ENCODE measurements around the gene TMC8.
"Not testable (repeated sequence)": the region's sequence is repeated elsewhere in the genome, so short reads cannot be mapped to it uniquely, and the experiment has no call there.

The TMC8 gene, protein sequence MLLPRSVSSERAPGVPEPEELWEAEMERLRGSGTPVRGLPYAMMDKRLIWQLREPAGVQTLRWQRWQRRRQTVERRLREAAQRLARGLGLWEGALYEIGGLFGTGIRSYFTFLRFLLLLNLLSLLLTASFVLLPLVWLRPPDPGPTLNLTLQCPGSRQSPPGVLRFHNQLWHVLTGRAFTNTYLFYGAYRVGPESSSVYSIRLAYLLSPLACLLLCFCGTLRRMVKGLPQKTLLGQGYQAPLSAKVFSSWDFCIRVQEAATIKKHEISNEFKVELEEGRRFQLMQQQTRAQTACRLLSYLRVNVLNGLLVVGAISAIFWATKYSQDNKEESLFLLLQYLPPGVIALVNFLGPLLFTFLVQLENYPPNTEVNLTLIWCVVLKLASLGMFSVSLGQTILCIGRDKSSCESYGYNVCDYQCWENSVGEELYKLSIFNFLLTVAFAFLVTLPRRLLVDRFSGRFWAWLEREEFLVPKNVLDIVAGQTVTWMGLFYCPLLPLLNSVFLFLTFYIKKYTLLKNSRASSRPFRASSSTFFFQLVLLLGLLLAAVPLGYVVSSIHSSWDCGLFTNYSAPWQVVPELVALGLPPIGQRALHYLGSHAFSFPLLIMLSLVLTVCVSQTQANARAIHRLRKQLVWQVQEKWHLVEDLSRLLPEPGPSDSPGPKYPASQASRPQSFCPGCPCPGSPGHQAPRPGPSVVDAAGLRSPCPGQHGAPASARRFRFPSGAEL

DNA sequence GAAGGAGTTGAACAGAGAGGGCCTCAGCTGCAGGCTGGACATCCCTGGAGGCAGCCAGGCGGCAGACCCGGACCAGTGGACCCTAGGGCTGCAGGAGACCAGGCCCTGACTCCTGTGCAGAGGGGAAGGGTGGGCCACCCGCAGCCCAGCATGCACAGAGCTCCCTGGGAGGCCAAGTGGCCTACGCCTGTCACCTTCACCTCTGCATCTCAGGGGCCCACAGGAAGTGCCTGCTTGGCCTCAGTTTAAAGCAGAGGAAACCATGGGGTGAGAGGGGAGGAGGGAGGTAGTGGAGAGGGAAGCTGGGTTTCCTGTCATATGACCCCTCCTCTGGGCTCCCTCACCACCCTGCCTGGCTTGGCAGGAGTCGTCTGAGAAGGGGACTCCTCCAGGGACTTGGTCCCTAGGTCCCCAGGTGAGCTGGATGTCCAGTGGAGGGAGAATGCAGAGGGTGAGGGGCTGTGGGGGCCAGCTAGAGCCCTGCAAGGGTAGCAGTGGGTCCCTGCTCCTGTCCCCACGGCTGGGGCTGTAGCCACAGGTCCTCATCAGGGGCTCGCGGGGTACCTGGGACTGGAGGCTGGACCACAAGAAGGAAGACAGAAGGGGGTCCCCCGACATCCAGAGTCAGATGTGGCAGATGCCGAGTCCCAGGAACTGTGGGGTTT, at the start of gene TMC8:
Gene TMC8, plus strand, starts transcription at position 335 of the 665 bp plus-strand sequence. CDS start 818 bp downstream, outside the sequence.
- DNase-seq (ENCODE audit: low read depth) = no peak
- H3K4me3 ChIP-seq (ENCODE audit: low read depth, low read length) = no peak within 1 kb of the TSS
- TF ChIP-seq, protein P1, sequence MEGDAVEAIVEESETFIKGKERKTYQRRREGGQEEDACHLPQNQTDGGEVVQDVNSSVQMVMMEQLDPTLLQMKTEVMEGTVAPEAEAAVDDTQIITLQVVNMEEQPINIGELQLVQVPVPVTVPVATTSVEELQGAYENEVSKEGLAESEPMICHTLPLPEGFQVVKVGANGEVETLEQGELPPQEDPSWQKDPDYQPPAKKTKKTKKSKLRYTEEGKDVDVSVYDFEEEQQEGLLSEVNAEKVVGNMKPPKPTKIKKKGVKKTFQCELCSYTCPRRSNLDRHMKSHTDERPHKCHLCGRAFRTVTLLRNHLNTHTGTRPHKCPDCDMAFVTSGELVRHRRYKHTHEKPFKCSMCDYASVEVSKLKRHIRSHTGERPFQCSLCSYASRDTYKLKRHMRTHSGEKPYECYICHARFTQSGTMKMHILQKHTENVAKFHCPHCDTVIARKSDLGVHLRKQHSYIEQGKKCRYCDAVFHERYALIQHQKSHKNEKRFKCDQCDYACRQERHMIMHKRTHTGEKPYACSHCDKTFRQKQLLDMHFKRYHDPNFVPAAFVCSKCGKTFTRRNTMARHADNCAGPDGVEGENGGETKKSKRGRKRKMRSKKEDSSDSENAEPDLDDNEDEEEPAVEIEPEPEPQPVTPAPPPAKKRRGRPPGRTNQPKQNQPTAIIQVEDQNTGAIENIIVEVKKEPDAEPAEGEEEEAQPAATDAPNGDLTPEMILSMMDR (IDR thresholded peaks at IDR 0.05; ENCODE audit: control insufficient read depth, extremely low read depth, insufficient read depth) = no peak

DNA sequence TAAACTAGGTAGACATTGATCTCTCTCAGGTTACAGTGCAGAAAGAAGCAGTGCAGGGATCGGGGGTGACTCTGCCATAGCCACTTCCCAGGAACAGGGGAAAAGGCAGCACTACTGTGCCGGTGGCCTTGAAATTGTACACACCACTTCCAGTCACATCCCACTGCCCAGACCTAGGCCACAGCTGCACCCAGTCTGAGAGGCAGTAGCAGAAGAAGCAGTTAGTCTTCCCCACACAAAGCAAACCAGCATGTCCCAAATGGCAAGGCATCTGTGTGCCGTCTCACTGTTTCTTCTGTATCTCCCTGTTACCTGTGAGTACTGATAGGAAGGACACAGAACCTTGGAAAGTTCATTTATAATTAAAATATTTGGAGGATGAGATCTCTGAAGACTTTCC, 49.0 kb upstream of the TMC8 start:
- no peak overlapping the region for H3K4me3 ChIP-seq (ENCODE audit: low read depth, low read length)
- TF ChIP-seq, protein P1 (IDR thresholded peaks at IDR 0.05; ENCODE audit: control insufficient read depth, extremely low read depth, insufficient read depth) = no peak
- DNase-seq (ENCODE audit: low read depth) = no peak

DNA sequence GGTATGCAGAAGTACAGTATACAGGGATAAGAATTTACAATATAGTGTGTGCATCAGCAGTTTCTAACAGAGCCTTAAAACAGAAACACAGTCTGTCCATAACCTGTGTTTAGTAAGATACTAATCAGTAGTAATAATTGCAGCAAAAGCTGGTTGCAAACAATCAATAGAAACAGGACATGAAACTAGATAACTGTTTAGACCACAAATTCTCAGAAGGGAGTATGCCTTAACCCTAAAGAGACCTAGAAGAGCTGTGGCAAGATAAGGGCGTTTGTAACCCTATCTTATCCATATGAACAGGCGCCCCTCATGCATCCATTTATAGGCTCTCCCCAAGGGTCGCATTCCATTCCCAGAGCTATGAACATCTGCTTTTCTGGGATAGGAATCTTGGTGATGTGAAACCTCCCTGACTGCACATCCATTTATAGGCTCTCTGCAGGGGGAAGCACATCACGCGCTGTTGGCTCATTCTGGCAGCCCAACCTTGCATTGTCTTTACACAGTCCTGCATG, 48.2 kb upstream of the TMC8 start:
- H3K4me3 ChIP-seq (ENCODE audit: low read depth, low read length); DNase-seq (ENCODE audit: low read depth): not testable (repeated sequence)

DNA sequence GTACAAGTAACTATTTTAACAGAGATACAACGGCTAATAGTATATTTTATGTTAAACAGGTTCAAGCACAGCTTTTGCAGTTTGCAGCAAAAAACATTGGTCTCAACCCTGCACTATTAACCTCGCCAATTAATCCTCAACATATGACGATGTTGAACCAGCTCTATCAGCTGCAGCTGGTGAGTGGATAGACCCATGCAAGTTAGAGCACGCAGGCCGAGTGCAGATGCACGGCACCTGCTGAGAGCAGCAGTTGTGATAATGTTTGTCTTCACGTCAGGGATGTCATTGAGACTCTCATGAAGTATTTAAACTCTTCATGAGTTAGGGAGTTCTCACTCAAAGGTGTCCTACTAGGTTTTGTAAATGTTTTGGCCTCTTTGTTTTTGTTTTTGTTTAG, 47.6 kb upstream of the TMC8 start:
- TF ChIP-seq, protein P1 (IDR thresholded peaks at IDR 0.05; ENCODE audit: control insufficient read depth, extremely low read depth, insufficient read depth) = no peak
- DNase-seq (ENCODE audit: low read depth) = no peak
- no peak overlapping the region for H3K4me3 ChIP-seq (ENCODE audit: low read depth, low read length)

DNA sequence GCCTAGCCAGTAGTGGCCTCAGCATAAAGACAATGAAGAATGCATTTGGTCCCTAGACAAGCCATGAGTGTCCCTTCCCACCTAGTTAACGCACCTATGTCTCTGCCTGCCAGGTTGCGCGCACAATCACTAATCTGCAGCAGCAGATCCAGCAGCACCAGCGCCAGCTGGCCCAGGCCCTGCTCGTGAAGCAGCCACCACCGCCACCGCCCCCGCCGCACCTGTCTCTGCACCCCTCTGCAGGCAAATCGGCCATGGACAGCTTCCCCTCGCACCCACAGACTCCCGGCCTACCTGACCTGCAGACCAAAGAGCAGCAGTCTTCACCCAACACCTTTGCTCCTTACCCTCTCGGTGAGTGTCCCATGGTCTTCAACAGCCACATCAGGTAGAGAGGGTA, 43.8 kb upstream of the TMC8 start:
- DNase-seq (ENCODE audit: low read depth) = no peak
- no peak overlapping the region for H3K4me3 ChIP-seq (ENCODE audit: low read depth, low read length)
- TF ChIP-seq, protein P1 (IDR thresholded peaks at IDR 0.05; ENCODE audit: control insufficient read depth, extremely low read depth, insufficient read depth) = no peak

DNA sequence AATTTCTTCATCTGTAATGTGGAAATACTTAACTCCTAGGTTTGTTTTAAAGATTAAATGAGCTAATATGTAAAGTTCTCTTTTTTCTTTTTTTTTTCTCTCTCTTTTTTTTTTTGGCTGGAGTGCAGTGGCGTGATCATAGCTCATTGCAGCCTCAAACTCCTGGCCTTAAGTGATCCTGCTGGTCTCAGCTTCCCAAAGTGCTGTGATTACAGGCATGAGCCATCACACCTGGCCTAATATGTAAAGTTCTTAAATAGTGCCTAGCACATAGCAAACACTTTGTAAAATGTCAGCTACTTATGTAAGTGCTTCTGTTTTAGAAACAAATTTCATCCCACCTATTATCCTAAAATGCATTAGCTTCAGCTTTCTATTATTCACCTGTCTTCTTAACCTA, 42.0 kb upstream of the TMC8 start:
- TF ChIP-seq, protein P1 (IDR thresholded peaks at IDR 0.05; ENCODE audit: control insufficient read depth, extremely low read depth, insufficient read depth) = no peak
- no peak overlapping the region for H3K4me3 ChIP-seq (ENCODE audit: low read depth, low read length)
- DNase-seq (ENCODE audit: low read depth) = no peak
